PC-9 (cell line): ENCODE measurements around the gene HSD17B10. TPM values are rescaled to one million over a fixed set of nuclear protein-coding genes. Genes with fewer than 3 reads are reported as not detected.

ENCODE experiments used
- BruUV-seq: library from RNA; stranded (reverse); fragments of 400-500 nt; replicated peaks from 2 replicates; lab custom pipeline; 2021; lab: Mats Ljungman, UMichigan
- CTCF ChIA-PET: fragments of 300-600 bp; sonication (Branson Sonifier 250); formaldehyde crosslinking; loops from one replicate; lab custom pipeline; 2022; ENCODE audit warnings: antibody characterized with exemption; lab: Charles Lee
- POLR2A ChIA-PET: fragments of 300-600 bp; sonication (Branson Sonifier 250); formaldehyde crosslinking; loops from one replicate; lab custom pipeline; 2022; ENCODE audit warnings: antibody characterized with exemption; ENCODE audit not compliant: unreplicated experiment; lab: Charles Lee
- DNase-seq, 2 experiments: peaks; one replicate each; pipeline versions ENCODE4 v3.0.0 to v3.0.0-alpha.2; 2015 to 2022; ENCODE audit warnings: mixed read lengths in 1 of 2
- H2AFZ ChIP-seq: fragments of 200-600 bp; sonication (generic); 2 replicates; pipeline ENCODE4 v1.8.1; 2017; ENCODE audit warnings: antibody characterized with exemption
- H3F3A ChIP-seq: fragments of 200-600 bp; sonication (generic); 2 replicates; pipeline ENCODE4 v1.8.1; 2017; ENCODE audit warnings: antibody characterized with exemption, mild to moderate bottlenecking, low read depth; ENCODE audit not compliant: insufficient read depth
- H3K27ac ChIP-seq: fragments of 200-600 bp; sonication (generic); 2 replicates; pipeline ENCODE4 v1.6.1; 2016; ENCODE audit warnings: mixed run types
- H3K27me3 ChIP-seq: fragments of 200-600 bp; sonication (generic); 2 replicates; pipeline ENCODE4 v1.6.1; 2016; ENCODE audit warnings: low read depth, mixed run types; ENCODE audit not compliant: insufficient read depth
- H3K36me3 ChIP-seq: fragments of 200-600 bp; sonication (generic); 2 replicates; pipeline ENCODE4 v1.6.1; 2016; ENCODE audit warnings: low read depth, mixed run types
- H3K4me1 ChIP-seq: fragments of 200-600 bp; sonication (generic); replicated peaks from 2 replicates; pipeline ENCODE4 v1.6.1; 2016; ENCODE audit warnings: mixed run types; ENCODE audit not compliant: insufficient read depth
- H3K4me2 ChIP-seq: fragments of 200-600 bp; sonication (generic); 2 replicates; pipeline ENCODE4 v1.6.1; 2017; ENCODE audit warnings: mixed run types
- H3K4me3 ChIP-seq: fragments of 200-600 bp; sonication (generic); 2 replicates; pipeline ENCODE4 v1.6.1; 2016; ENCODE audit warnings: mixed run types
- H3K79me2 ChIP-seq: fragments of 200-600 bp; sonication (generic); 2 replicates; pipeline ENCODE4 v1.6.1; 2017; ENCODE audit warnings: low read depth, mixed run types
- H3K9me2 ChIP-seq: fragments of 200-600 bp; sonication (generic); 2 replicates; pipeline ENCODE4 v1.8.1; 2017; ENCODE audit warnings: mild to moderate bottlenecking; ENCODE audit not compliant: insufficient read depth
- H3K9me3 ChIP-seq: fragments of 200-600 bp; sonication (generic); 2 replicates; pipeline ENCODE4 v1.8.1; 2016; ENCODE audit warnings: low read depth; ENCODE audit not compliant: insufficient read depth
- H4K20me1 ChIP-seq: fragments of 200-600 bp; sonication (generic); 2 replicates; pipeline ENCODE4 v1.8.1; 2017; ENCODE audit not compliant: insufficient read depth
- CTCF ChIP-seq: fragments of 200-600 bp; sonication (generic); conservative IDR thresholded peaks from 2 replicates; pipeline ENCODE4 v1.6.1; 2017; ENCODE audit warnings: mixed run types, antibody characterized with exemption, mild to moderate bottlenecking, moderate library complexity
- EZH2 ChIP-seq: fragments of 200-600 bp; sonication (generic); IDR thresholded peaks from 2 replicates; pipeline ENCODE4 v1.8.0; 2017; ENCODE audit warnings: antibody characterized with exemption, low read depth
- intact Hi-C: fragments of 100-400 bp; cut with micrococcal nuclease; formaldehyde crosslinking; loops from one replicate; pipeline ENCODE4 v1.10.0; 2022; ENCODE audit not compliant: unreplicated experiment
- total RNA-seq: library from RNA; stranded (reverse); gene quantifications from 2 replicates; pipeline ENCODE4 v1.2.3, GENCODE V29; 2021

Gene HSD17B10
- total RNA-seq, 1 experiment from 2014 or later = 234 TPM

- no peaks in the 10 kb centered on the region for H3K9me3 ChIP-seq
- H3K27me3 ChIP-seq = no peaks in the 10 kb centered on the region
- no peaks in the 10 kb centered on the region for H3F3A ChIP-seq
- TF ChIP-seq CTCF (no peak), EZH2 (no peak)
- H3K79me2 ChIP-seq = peaks cover 4% of the 10 kb centered on the region
- no peaks in the 10 kb centered on the region for H3K9me2 ChIP-seq
- BruUV-seq = no TSS peak
- ChIA-PET POLR2A (no interaction called here), CTCF (no interaction called here)
- no peaks in the 10 kb centered on the region for H3K36me3 ChIP-seq
- no peak for DNase-seq
- H4K20me1 ChIP-seq = no peaks in the 10 kb centered on the region
- intact Hi-C loops = no loop called here
- no peak overlapping the region for H3K27ac ChIP-seq
- no peaks in the 10 kb centered on the region for H3K4me1 ChIP-seq
- H3K4me3 ChIP-seq = no peak overlapping the region
- H2AFZ ChIP-seq = no peak overlapping the region
- H3K4me2 ChIP-seq = no peak overlapping the region
Observed at GRCh38 chrX:53429755-53430154, 4.4 kb downstream of the HSD17B10 start.

GRCh38 chrX:53422861-53423306 is 11.3 kb downstream of the HSD17B10 start, which contains the start of gene RIBC1:
Gene RIBC1, plus strand, starts transcription at chrX:53422873. Its CDS starts 3,404 bp downstream, at chrX:53426277.
- ChIA-PET POLR2A (interaction anchor here (0.5 to 1.2 kb wide), 7 partner anchors 79 to 1586 kb away, joined by 3 to 5 read pairs (median 4); no protein-coding TSS in a partner anchor), CTCF (interaction anchor here (0.6 to 1.4 kb wide), 5 partner anchors 12 to 1217 kb away, joined by 3 to 5 read pairs (median 3); no protein-coding TSS in a partner anchor)
- no peaks in the 10 kb centered on the region for H3K27me3 ChIP-seq
- no peak for DNase-seq
- peak within 1 kb of the TSS; percentile 75 for H3K4me2 ChIP-seq
- H3K79me2 ChIP-seq = peaks cover 37% of the 10 kb centered on the region
- no peaks in the 10 kb centered on the region for H3K36me3 ChIP-seq
- H3K27ac ChIP-seq = peak within 1 kb of the TSS; percentile 49; the same call in 1 of the 2 replicates
- 0 out of 2 replicates have a peak within 1 kb of the TSS, but pooled peaks have one; percentile 39 for H2AFZ ChIP-seq
- no peak for TF ChIP-seq CTCF
- TF ChIP-seq EZH2 = no peak
- H3F3A ChIP-seq = no peaks in the 10 kb centered on the region
- no peaks in the 10 kb centered on the region for H3K4me1 ChIP-seq
- intact Hi-C loops = loop anchor here (1.0 to 5.0 kb wide), 3 partner anchors 11 to 141 kb away; partner anchors contain the start of genes HSD17B10 and IQSEC2
- no peaks in the 10 kb centered on the region for H3K9me3 ChIP-seq
- no peaks in the 10 kb centered on the region for H4K20me1 ChIP-seq
- BruUV-seq = no TSS peak
- H3K9me2 ChIP-seq = no peaks in the 10 kb centered on the region
- H3K4me3 ChIP-seq = peak within 1 kb of the TSS; percentile 58

- Histone ChIP-seq H3K36me3 (no peaks in the 10 kb centered on the region), H4K20me1 (no peaks in the 10 kb centered on the region), H3K4me3 (peak within 1 kb of the TSS; percentile 58), H3K4me1 (no peaks in the 10 kb centered on the region), H3K9me2 (no peaks in the 10 kb centered on the region), H3K4me2 (peak within 1 kb of the TSS; percentile 75), H3K27me3 (no peaks in the 10 kb centered on the region), H2AFZ (0 out of 2 replicates have a peak within 1 kb of the TSS, but pooled peaks have one; percentile 39), H3F3A (no peaks in the 10 kb centered on the region), H3K9me3 (no peaks in the 10 kb centered on the region), H3K27ac (peak within 1 kb of the TSS; percentile 49; the same call in 1 of the 2 replicates), H3K79me2 (peaks cover 37% of the 10 kb centered on the region)
- intact Hi-C loops = loop anchor here (2.0 to 5.0 kb wide), 2 partner anchors 19 to 140 kb away; partner anchors contain the start of gene IQSEC2
- ChIA-PET CTCF (interaction anchor here (0.6 to 1.4 kb wide), 6 partner anchors 13 to 1217 kb away, joined by 3 to 5 read pairs (median 3); no protein-coding TSS in a partner anchor), POLR2A (interaction anchor here (0.6 to 1.2 kb wide), 7 partner anchors 80 to 1149 kb away, joined by 3 to 6 read pairs (median 5); partner anchors contain the start of gene KDM5C)
- BruUV-seq = no TSS peak
- DNase-seq = peak; percentile 82 to 99
- TF ChIP-seq CTCF = no peak
- no peak for TF ChIP-seq EZH2
Observed at GRCh38 chrX:53422086-53422860, 11.9 kb downstream of the HSD17B10 start, which contains the start of gene SMC1A. Gene SMC1A, minus strand, starts transcription at chrX:53422654. Its CDS starts 54 bp downstream, at chrX:53422600.
